ENCODE data around the gene C21orf91. TPM values are rescaled to one million over a fixed set of nuclear protein-coding genes. Genes with fewer than 3 reads are reported as not detected.

The C21orf91 gene
- total and polyA plus RNA-seq, 2 donors (not counting 3 experiments of a cell fraction or from before 2014, with no cell fraction given), result 1.3 to 4.2 TPM

GRCh38 chr21:17780539-17780938 is 38.6 kb downstream of the C21orf91 start:
- TF ChIP-seq MYC (IDR thresholded peaks at IDR 0.05; ENCODE audit: low read depth, low read length) (no peak), POLR2AphosphoS5 (IDR thresholded peaks at IDR 0.05; ENCODE audit: insufficient read depth, low read depth, low read length) (no peak), JUN (IDR thresholded peaks at IDR 0.05; ENCODE audit: borderline replicate concordance, insufficient read depth, insufficient read length, low read depth) (no peak), GATA2 (IDR thresholded peaks at IDR 0.05; ENCODE audit: insufficient read depth, insufficient read length, low read depth, low read length) (no peak), EZH2 (IDR thresholded peaks at IDR 0.05; ENCODE audit: borderline replicate concordance, low read depth, low read length, severe bottlenecking) (no peak), POLR2A (IDR thresholded peaks at IDR 0.05; ENCODE audit: low read depth, low read length) (no peak), MAX (IDR thresholded peaks at IDR 0.05; ENCODE audit: insufficient read depth, insufficient read length) (no peak), CTCF (IDR thresholded peaks at IDR 0.05; ENCODE audit: extremely low read depth in 1 of 2, insufficient read depth in 1 of 2, low read depth in 1 of 2, low read length in 2 of 2) (no peak), FOS (IDR thresholded peaks at IDR 0.05; ENCODE audit: borderline replicate concordance, insufficient read depth, low read length) (no peak)
- H3K9me3 ChIP-seq (replicated peaks; ENCODE audit: control insufficient read depth, insufficient read depth, low read length), result no peaks in the 10 kb centered on the region
- BruUV-seq (replicated peaks), result no TSS peak
- H3K79me2 ChIP-seq (ENCODE audit: control insufficient read depth, insufficient read depth, low read length), result no peaks in the 10 kb centered on the region
- POLR2A ChIA-PET, result no interaction called here
- H4K20me1 ChIP-seq (replicated peaks; ENCODE audit: control insufficient read depth, extremely low read depth, insufficient read depth, low read length), result no peaks in the 10 kb centered on the region
- H2AFZ ChIP-seq (ENCODE audit: low read depth, low read length), result no peak overlapping the region
- no peaks in the 10 kb centered on the region for H3K9me1 ChIP-seq (replicated peaks; ENCODE audit: control insufficient read depth, extremely low read depth, insufficient read depth, low read length)
- FAIRE-seq, result no peak
- no peak overlapping the region for H3K27ac ChIP-seq (ENCODE audit: insufficient read depth, low read depth, low read length)
- no peaks in the 10 kb centered on the region for H3K4me1 ChIP-seq (ENCODE audit: control insufficient read depth, extremely low read depth, insufficient read depth, low read length)
- CTCF ChIA-PET, result interaction anchor here (1.0 to 1.2 kb wide), 2 partner anchors 9 to 144 kb away, joined by 3 read pairs; no protein-coding TSS in a partner anchor
- H3K4me3 ChIP-seq (replicated peaks in 1 of 3; ENCODE audit: insufficient read depth in 1 of 3, low read depth in 1 of 3, low read length in 3 of 3), result no peak overlapping the region
- intact Hi-C loops (cut with micrococcal nuclease) (no loop called here), dilution Hi-C loops (cut with MboI; ENCODE audit: extremely low pct_ligation_motif_present, low sequenced_read_pairs) (no loop called here)
- no peaks in the 10 kb centered on the region for H3K36me3 ChIP-seq (ENCODE audit: control insufficient read depth in 2 of 2, extremely low read depth in 1 of 2, insufficient read depth in 2 of 2, low read length in 2 of 2)
- DNase-seq (ENCODE audit: low read depth, low spot score), result peak; percentile 13
- H3K27me3 ChIP-seq (ENCODE audit: control insufficient read depth in 2 of 2, insufficient read depth in 2 of 2, low read length in 2 of 2), result no peaks in the 10 kb centered on the region
- no peak overlapping the region for H3K9ac ChIP-seq (replicated peaks; ENCODE audit: extremely low read depth, insufficient read depth, low read length)
- H3K4me2 ChIP-seq (ENCODE audit: insufficient read depth, low read length), result no peak overlapping the region
